Measurements from ENCODE around the gene CEP152.

CEP152 gene

GRCh38 chr15:48733615-48734014 is 77.3 kb downstream of the CEP152 start:
- in situ Hi-C loops (cut with HindIII; ENCODE audit: low pct_ligation_motif_present, low sequenced_read_pairs) = no loop called here
- H3K27ac ChIP-seq = no peak overlapping the region
- no peaks in the 10 kb centered on the region for H3K36me3 ChIP-seq (replicated peaks)
- H3K27me3 ChIP-seq (replicated peaks) = no peaks in the 10 kb centered on the region
- no peak for DNase-seq
- no peak overlapping the region for H3K4me3 ChIP-seq (ENCODE audit: low read depth, low read length)
- TF ChIP-seq CTCF (IDR thresholded peaks at IDR 0.05; ENCODE audit: low read depth, low read length, missing control alignments) = no peak

GRCh38 chr15:48730506-48730905 is 80.4 kb downstream of the CEP152 start:
- no peak for DNase-seq
- no peak for TF ChIP-seq CTCF (IDR thresholded peaks at IDR 0.05; ENCODE audit: low read depth, low read length, missing control alignments)
- in situ Hi-C loops (cut with HindIII; ENCODE audit: low pct_ligation_motif_present, low sequenced_read_pairs) = no loop called here

GRCh38 chr15:48723969-48724368 is 86.9 kb downstream of the CEP152 start:
- in situ Hi-C loops (cut with HindIII; ENCODE audit: low pct_ligation_motif_present, low sequenced_read_pairs) = no loop called here
- TF ChIP-seq CTCF (IDR thresholded peaks at IDR 0.05; ENCODE audit: low read depth, low read length, missing control alignments) = no peak
- no peak overlapping the region for H3K27ac ChIP-seq
- DNase-seq = no peak
- no peaks in the 10 kb centered on the region for H3K27me3 ChIP-seq (replicated peaks)
- H3K36me3 ChIP-seq (replicated peaks) = no peaks in the 10 kb centered on the region
- no peak overlapping the region for H3K4me3 ChIP-seq (ENCODE audit: low read depth, low read length)

More at GRCh38 chr15:48730506-48730905, 80.4 kb downstream of the CEP152 start:
- no peak overlapping the region for H3K27ac ChIP-seq
- no peaks in the 10 kb centered on the region for H3K36me3 ChIP-seq (replicated peaks)
- H3K4me3 ChIP-seq (ENCODE audit: low read depth, low read length) = no peak overlapping the region
- no peaks in the 10 kb centered on the region for H3K27me3 ChIP-seq (replicated peaks)

- Histone ChIP-seq H3K27me3 (replicated peaks) (no peaks in the 10 kb centered on the region), H3K36me3 (replicated peaks) (no peaks in the 10 kb centered on the region), H3K27ac (peak overlapping the region; percentile 26), H3K4me3 (ENCODE audit: low read depth, low read length) (no peak overlapping the region)
- in situ Hi-C loops (cut with HindIII; ENCODE audit: low pct_ligation_motif_present, low sequenced_read_pairs) = no loop called here
- TF ChIP-seq CTCF (IDR thresholded peaks at IDR 0.05; ENCODE audit: low read depth, low read length, missing control alignments) = no peak
- DNase-seq = peak; percentile 73
Observed at GRCh38 chr15:48722764-48723661, 87.9 kb downstream of the CEP152 start.

GRCh38 chr15:48721061-48721810 is 89.6 kb downstream of the CEP152 start:
- in situ Hi-C loops (cut with HindIII; ENCODE audit: low pct_ligation_motif_present, low sequenced_read_pairs) = no loop called here
- no peaks in the 10 kb centered on the region for H3K36me3 ChIP-seq (replicated peaks)
- TF ChIP-seq CTCF (IDR thresholded peaks at IDR 0.05; ENCODE audit: low read depth, low read length, missing control alignments) = no peak
- H3K4me3 ChIP-seq (ENCODE audit: low read depth, low read length) = no peak overlapping the region
- no peak for DNase-seq
- no peaks in the 10 kb centered on the region for H3K27me3 ChIP-seq (replicated peaks)
- H3K27ac ChIP-seq = no peak overlapping the region

All from brain microvascular endothelial cell (primary cell).